Measurements from ENCODE around the gene EYA4.

DNA sequence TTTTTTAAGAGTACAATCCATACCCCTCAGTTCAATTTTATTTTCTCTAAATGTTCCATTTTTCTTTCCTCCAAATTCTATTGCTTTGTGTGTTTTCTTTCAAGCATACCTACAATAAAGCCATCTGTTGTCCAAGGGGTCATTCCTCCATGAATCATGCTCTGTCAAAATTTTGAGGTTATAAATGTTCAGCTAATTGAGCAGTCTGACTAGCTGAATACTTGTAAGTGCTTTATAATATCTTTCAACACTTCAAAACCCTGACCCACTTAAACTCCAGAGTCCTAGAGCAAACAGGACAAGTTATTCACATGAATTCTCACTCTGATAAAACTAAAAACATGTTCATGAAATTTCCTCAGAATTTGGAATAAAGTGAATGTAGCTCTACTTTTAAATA lies 33.4 kb upstream of the EYA4 start:
- TF ChIP-seq ZNF274 (IDR thresholded peaks at IDR 0.05; ENCODE audit: low read depth, low read length) (no peak), YY1 (IDR thresholded peaks at IDR 0.05; ENCODE audit: insufficient read depth, insufficient read length) (no peak), SUZ12 (IDR thresholded peaks at IDR 0.05; ENCODE audit: extremely low read depth, insufficient read depth, insufficient read length) (no peak)

Measured in NT2/D1 (cell line).